ENCODE measurements around the gene DNAH6.
A peak's percentile ranks its signal among the peaks of the same experiment; 100 is the strongest.

DNAH6 gene

DNA sequence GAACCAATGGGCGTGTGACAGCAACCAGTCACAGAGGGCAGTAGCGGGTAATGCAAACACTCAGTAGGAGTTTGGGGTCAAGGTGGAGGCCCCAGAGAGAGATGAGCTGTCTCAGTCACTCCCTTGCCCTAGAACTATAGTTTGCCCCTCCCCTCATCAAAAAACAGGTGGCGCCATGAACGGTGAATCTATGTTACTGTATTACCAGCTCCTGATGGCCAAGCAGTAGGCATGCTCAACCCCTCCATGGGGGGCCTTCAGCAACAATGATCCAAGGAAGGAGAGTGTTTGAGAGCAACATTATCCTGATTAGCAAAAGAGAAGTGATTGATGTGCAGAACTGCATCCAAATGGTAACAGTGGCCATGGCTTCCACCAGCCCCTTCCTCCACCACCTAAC is 334.2 kb downstream of the DNAH6 start:
- Histone ChIP-seq H3K9me3 (ENCODE audit: control extremely low read depth in 1 of 5, control insufficient read depth in 4 of 5, insufficient read depth in 2 of 5, low read depth in 1 of 5, low read length in 4 of 5) (peaks cover 0 to 16% (median 5%) of the 10 kb centered on the region in 5 experiments), H3K27ac (ENCODE audit: insufficient read depth in 1 of 2, low read depth in 1 of 2, low read length in 2 of 2, poor library complexity in 1 of 2, severe bottlenecking in 2 of 2) (no peak overlapping the region), H3K36me3 (ENCODE audit: control insufficient read depth in 4 of 4, insufficient read depth in 4 of 4, low read length in 3 of 4) (no peaks in the 10 kb centered on the region), H3K4me3 (ENCODE audit: control insufficient read depth in 1 of 7, extremely low read depth in 1 of 7, insufficient read depth in 4 of 7, low read depth in 2 of 7, low read length in 6 of 7) (no peak overlapping the region), H3K27me3 (replicated peaks in 2 of 5; ENCODE audit: control insufficient read depth in 4 of 5, insufficient read depth in 5 of 5, low read length in 4 of 5) (peaks cover 0 to 56% (median 23%) of the 10 kb centered on the region in 5 experiments), H3K4me1 (ENCODE audit: control extremely low read depth in 1 of 4, control insufficient read depth in 4 of 4, insufficient read depth in 4 of 4, low read length in 3 of 4) (peaks cover 13 to 22% (median 18%) of the 10 kb centered on the region in 4 experiments)
- 100% methylated on average over 2 of the region's 4 CpGs for WGBS (ENCODE audit: insufficient coverage)
- no peak for DNase-seq
- POLR2A ChIA-PET = no interaction called here
- CTCF ChIA-PET = interaction anchor here (1.0 to 1.7 kb wide), 4 partner anchors 8 to 26 kb away, joined by 3 to 4 read pairs (median 3); no protein-coding TSS in a partner anchor

DNA sequence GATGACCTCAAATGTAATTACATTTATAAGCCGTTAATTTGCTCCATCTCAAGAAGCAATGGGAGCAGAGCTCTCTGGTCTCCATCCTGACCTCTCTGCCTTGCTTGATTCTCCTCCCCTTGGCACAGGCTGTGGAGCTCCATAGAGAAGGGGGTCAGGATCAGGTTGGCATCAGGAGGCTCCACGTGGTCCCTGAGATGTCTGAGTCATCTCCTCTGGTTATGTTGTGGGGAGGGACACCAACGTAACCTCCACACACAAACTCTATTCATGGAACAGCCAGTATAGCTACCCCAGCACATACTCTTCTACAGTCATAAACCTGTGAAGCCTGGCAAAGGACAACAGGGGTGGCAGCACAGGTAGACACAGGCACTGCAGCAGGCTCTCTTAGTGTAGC is 335.6 kb downstream of the DNAH6 start:
- Histone ChIP-seq H3K4me3 (ENCODE audit: control insufficient read depth in 1 of 7, extremely low read depth in 1 of 7, insufficient read depth in 4 of 7, low read depth in 2 of 7, low read length in 6 of 7) (no peak overlapping the region), H3K9me3 (ENCODE audit: control extremely low read depth in 1 of 5, control insufficient read depth in 4 of 5, insufficient read depth in 2 of 5, low read depth in 1 of 5, low read length in 4 of 5) (peaks cover 0 to 16% (median 5%) of the 10 kb centered on the region in 5 experiments), H3K36me3 (ENCODE audit: control insufficient read depth in 4 of 4, insufficient read depth in 4 of 4, low read length in 3 of 4) (no peaks in the 10 kb centered on the region), H3K27me3 (replicated peaks in 2 of 5; ENCODE audit: control insufficient read depth in 4 of 5, insufficient read depth in 5 of 5, low read length in 4 of 5) (peaks cover 0 to 61% (median 23%) of the 10 kb centered on the region in 5 experiments), H3K4me1 (ENCODE audit: control extremely low read depth in 1 of 4, control insufficient read depth in 4 of 4, insufficient read depth in 4 of 4, low read length in 3 of 4) (peaks cover 5 to 9% (median 6%) of the 10 kb centered on the region in 4 experiments), H3K27ac (ENCODE audit: insufficient read depth in 1 of 2, low read depth in 1 of 2, low read length in 2 of 2, poor library complexity in 1 of 2, severe bottlenecking in 2 of 2) (no peak overlapping the region)
- no peak for DNase-seq
- ChIA-PET CTCF (no interaction called here), POLR2A (no interaction called here)
- WGBS (ENCODE audit: insufficient coverage) = no CpG with 5 or more reads among the region's 3 CpGs

DNA sequence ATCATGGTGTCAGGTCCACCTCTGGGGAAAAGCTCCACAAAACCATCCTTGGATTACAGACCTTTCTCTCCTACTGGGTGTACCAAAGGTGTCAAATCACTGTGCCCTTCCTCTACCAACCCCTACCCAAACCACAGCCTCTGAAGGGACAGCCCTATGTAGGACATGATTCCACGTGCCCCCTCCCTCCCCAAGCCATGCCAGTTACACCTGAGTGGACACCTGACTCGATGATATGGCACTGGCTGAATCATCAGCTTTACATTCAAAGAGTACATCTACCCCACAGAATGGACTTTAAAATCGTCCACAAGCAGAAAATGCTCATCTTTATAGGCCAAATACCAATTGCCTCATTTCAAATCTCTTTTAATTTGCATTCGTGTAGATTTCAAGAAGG is 338.6 kb downstream of the DNAH6 start:
- Histone ChIP-seq H3K36me3 (ENCODE audit: control insufficient read depth in 4 of 4, insufficient read depth in 4 of 4, low read length in 3 of 4) (no peaks in the 10 kb centered on the region), H3K9me3 (ENCODE audit: control extremely low read depth in 1 of 5, control insufficient read depth in 4 of 5, insufficient read depth in 2 of 5, low read depth in 1 of 5, low read length in 4 of 5) (peaks cover 0 to 16% (median 5%) of the 10 kb centered on the region in 5 experiments), H3K27ac (ENCODE audit: insufficient read depth in 1 of 2, low read depth in 1 of 2, low read length in 2 of 2, poor library complexity in 1 of 2, severe bottlenecking in 2 of 2) (no peak overlapping the region), H3K4me1 (ENCODE audit: control extremely low read depth in 1 of 4, control insufficient read depth in 4 of 4, insufficient read depth in 4 of 4, low read length in 3 of 4) (peaks cover 0 to 7% (median 2%) of the 10 kb centered on the region in 4 experiments), H3K4me3 (ENCODE audit: control insufficient read depth in 1 of 7, extremely low read depth in 1 of 7, insufficient read depth in 4 of 7, low read depth in 2 of 7, low read length in 6 of 7) (no peak overlapping the region), H3K27me3 (replicated peaks in 2 of 5; ENCODE audit: control insufficient read depth in 4 of 5, insufficient read depth in 5 of 5, low read length in 4 of 5) (peaks cover 0 to 45% (median 14%) of the 10 kb centered on the region in 5 experiments)
- ChIA-PET CTCF (interaction anchor here (1.0 to 1.4 kb wide), 2 partner anchors 10 to 358 kb away, joined by 3 read pairs; no protein-coding TSS in a partner anchor), POLR2A (no interaction called here)
- WGBS (ENCODE audit: insufficient coverage) = 91% methylated on average over 4 of the region's 4 CpGs
- DNase-seq = no peak

DNA sequence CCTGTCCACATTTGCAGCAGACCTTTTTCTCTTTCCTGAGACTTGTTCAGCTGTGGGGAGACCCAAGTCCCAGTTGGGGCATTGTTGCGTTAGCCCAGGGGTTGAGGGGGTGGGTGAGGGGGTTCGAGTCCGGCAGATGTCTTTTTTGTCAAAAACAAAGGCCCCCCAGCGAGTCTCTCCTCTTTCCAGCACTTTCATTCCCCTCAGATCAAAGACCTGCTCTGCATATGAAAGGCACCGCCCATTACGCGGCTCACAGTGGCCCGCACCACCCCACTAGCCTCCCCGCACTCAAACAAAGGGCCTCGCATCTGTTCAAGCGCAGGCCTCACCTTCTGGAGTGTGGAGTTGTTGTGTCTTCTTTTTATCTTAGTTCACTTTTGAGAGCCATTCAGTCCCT is 339.4 kb downstream of the DNAH6 start:
- H3K4me3 ChIP-seq (ENCODE audit: control insufficient read depth in 1 of 7, extremely low read depth in 1 of 7, insufficient read depth in 4 of 7, low read depth in 2 of 7, low read length in 6 of 7) = no peak overlapping the region
- CTCF ChIA-PET = interaction anchor here (0.6 to 1.0 kb wide), 2 partner anchors 9 to 659 kb away, joined by 3 read pairs; no protein-coding TSS in a partner anchor
- H3K4me1 ChIP-seq (ENCODE audit: control extremely low read depth in 1 of 4, control insufficient read depth in 4 of 4, insufficient read depth in 4 of 4, low read length in 3 of 4) = peaks cover 0 to 7% (median 2%) of the 10 kb centered on the region in 4 experiments
- POLR2A ChIA-PET = no interaction called here
- no peak overlapping the region for H3K27ac ChIP-seq (ENCODE audit: insufficient read depth in 1 of 2, low read depth in 1 of 2, low read length in 2 of 2, poor library complexity in 1 of 2, severe bottlenecking in 2 of 2)
- H3K27me3 ChIP-seq (replicated peaks in 2 of 5; ENCODE audit: control insufficient read depth in 4 of 5, insufficient read depth in 5 of 5, low read length in 4 of 5) = peaks cover 0 to 36% (median 11%) of the 10 kb centered on the region in 5 experiments
- 93% methylated on average over 6 of the region's 11 CpGs for WGBS (ENCODE audit: insufficient coverage)
- no peak for DNase-seq
- H3K36me3 ChIP-seq (ENCODE audit: control insufficient read depth in 4 of 4, insufficient read depth in 4 of 4, low read length in 3 of 4) = no peaks in the 10 kb centered on the region
- H3K9me3 ChIP-seq (ENCODE audit: control extremely low read depth in 1 of 5, control insufficient read depth in 4 of 5, insufficient read depth in 2 of 5, low read depth in 1 of 5, low read length in 4 of 5) = peaks cover 0 to 16% (median 5%) of the 10 kb centered on the region in 5 experiments

DNA sequence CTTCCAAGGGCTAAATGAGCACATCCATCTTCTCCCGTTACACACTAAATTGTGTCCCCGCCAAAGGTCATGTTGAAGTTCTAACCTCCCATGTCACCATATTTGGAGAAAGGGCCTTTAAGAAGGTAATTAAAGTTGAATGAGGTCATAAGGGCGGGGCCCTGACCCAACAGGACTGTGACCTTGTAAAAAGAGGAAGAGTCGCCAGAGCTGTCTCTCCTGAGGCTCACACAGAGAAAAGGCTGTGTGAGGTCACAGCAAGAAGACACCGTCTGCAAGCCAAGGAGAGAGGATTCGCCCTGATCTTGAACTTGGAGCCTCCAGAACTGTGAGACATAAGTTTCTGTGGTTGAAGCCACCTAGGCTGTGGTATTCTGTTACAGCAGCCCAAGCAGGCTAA is 340.5 kb downstream of the DNAH6 start:
- CTCF ChIA-PET = interaction anchor here (0.9 to 2.2 kb wide), 2 partner anchors 12 to 364 kb away, joined by 3 to 6 read pairs; no protein-coding TSS in a partner anchor
- Histone ChIP-seq H3K4me1 (ENCODE audit: control extremely low read depth in 1 of 4, control insufficient read depth in 4 of 4, insufficient read depth in 4 of 4, low read length in 3 of 4) (peaks cover 0 to 7% (median 2%) of the 10 kb centered on the region in 4 experiments), H3K4me3 (ENCODE audit: control insufficient read depth in 1 of 7, extremely low read depth in 1 of 7, insufficient read depth in 4 of 7, low read depth in 2 of 7, low read length in 6 of 7) (no peak overlapping the region), H3K36me3 (ENCODE audit: control insufficient read depth in 4 of 4, insufficient read depth in 4 of 4, low read length in 3 of 4) (no peaks in the 10 kb centered on the region), H3K9me3 (ENCODE audit: control extremely low read depth in 1 of 5, control insufficient read depth in 4 of 5, insufficient read depth in 2 of 5, low read depth in 1 of 5, low read length in 4 of 5) (peaks cover 0 to 16% (median 5%) of the 10 kb centered on the region in 5 experiments), H3K27ac (ENCODE audit: insufficient read depth in 1 of 2, low read depth in 1 of 2, low read length in 2 of 2, poor library complexity in 1 of 2, severe bottlenecking in 2 of 2) (no peak overlapping the region), H3K27me3 (replicated peaks in 2 of 5; ENCODE audit: control insufficient read depth in 4 of 5, insufficient read depth in 5 of 5, low read length in 4 of 5) (peaks cover 0 to 29% (median 3%) of the 10 kb centered on the region in 5 experiments)
- WGBS (ENCODE audit: insufficient coverage) = 94% methylated on average over 3 of the region's 6 CpGs
- peak in 2 of 3 donors; percentile 20 to 30 for DNase-seq
- POLR2A ChIA-PET = no interaction called here

DNA sequence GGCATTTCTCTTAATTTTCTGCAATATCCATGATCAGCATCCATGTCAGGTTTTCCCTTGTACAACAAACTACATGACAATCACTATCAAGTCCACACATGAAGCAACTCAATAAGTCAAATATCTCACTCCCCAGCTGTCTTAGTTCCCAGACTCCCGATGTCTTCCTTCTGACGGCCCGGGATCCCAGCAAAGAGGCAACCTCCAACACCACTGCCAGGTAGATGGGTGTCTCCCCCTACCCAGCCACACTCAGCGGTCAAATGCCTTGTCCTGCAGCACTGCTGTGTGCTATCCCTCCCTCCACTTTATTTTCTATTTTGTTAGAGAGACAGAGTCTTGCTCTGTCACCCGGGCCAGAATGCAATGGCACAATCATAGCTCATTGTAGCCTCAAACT is 341.3 kb downstream of the DNAH6 start:
- Histone ChIP-seq H3K27ac (ENCODE audit: insufficient read depth in 1 of 2, low read depth in 1 of 2, low read length in 2 of 2, poor library complexity in 1 of 2, severe bottlenecking in 2 of 2) (no peak overlapping the region), H3K36me3 (ENCODE audit: control insufficient read depth in 4 of 4, insufficient read depth in 4 of 4, low read length in 3 of 4) (no peaks in the 10 kb centered on the region), H3K27me3 (replicated peaks in 2 of 5; ENCODE audit: control insufficient read depth in 4 of 5, insufficient read depth in 5 of 5, low read length in 4 of 5) (peaks cover 0 to 22% (median 2%) of the 10 kb centered on the region in 5 experiments), H3K4me1 (ENCODE audit: control extremely low read depth in 1 of 4, control insufficient read depth in 4 of 4, insufficient read depth in 4 of 4, low read length in 3 of 4) (peaks cover 0 to 7% (median 2%) of the 10 kb centered on the region in 4 experiments), H3K4me3 (ENCODE audit: control insufficient read depth in 1 of 7, extremely low read depth in 1 of 7, insufficient read depth in 4 of 7, low read depth in 2 of 7, low read length in 6 of 7) (no peak overlapping the region), H3K9me3 (ENCODE audit: control extremely low read depth in 1 of 5, control insufficient read depth in 4 of 5, insufficient read depth in 2 of 5, low read depth in 1 of 5, low read length in 4 of 5) (peaks cover 0 to 10% (median 5%) of the 10 kb centered on the region in 5 experiments)
- no peak for DNase-seq
- CTCF ChIA-PET = interaction anchor here (0.9 to 2.2 kb wide), 6 partner anchors 9 to 364 kb away, joined by 3 to 6 read pairs (median 4); partner anchors contain the start of gene TRABD2A
- POLR2A ChIA-PET = no interaction called here
- 97% methylated on average over 4 of the region's 5 CpGs for WGBS (ENCODE audit: insufficient coverage)

DNA sequence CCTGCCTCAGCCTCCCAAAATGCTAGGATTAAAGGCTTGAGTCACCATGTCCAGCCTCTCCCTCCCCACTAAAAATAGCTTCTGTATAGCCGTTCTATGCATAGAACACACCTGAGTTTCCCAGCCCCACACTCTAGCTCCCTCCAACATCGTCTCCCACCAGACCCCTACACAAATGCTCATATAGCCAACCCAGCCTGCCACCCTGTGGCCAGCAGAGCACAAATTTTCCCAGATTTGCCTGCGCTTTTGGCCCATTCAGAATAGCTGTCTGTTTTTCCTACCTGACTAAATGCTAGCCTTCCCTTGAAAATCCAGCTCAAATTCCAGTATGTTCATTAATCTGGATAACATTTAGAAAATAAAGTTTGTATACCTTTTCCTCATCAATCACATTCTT is 341.8 kb downstream of the DNAH6 start:
- H3K4me3 ChIP-seq (ENCODE audit: control insufficient read depth in 1 of 7, extremely low read depth in 1 of 7, insufficient read depth in 4 of 7, low read depth in 2 of 7, low read length in 6 of 7) = no peak overlapping the region
- 94% methylated on average over 3 of the region's 3 CpGs for WGBS (ENCODE audit: insufficient coverage)

More for the DNA sequence above, 341.8 kb downstream of the DNAH6 start:
- H3K36me3 ChIP-seq (ENCODE audit: control insufficient read depth in 4 of 4, insufficient read depth in 4 of 4, low read length in 3 of 4) = no peaks in the 10 kb centered on the region
- ChIA-PET POLR2A (no interaction called here), CTCF (interaction anchor here (0.7 to 2.2 kb wide), 11 partner anchors 8 to 374 kb away, joined by 3 to 6 read pairs (median 3); partner anchors contain the start of genes DNAH6 and TRABD2A)
- H3K4me1 ChIP-seq (ENCODE audit: control extremely low read depth in 1 of 4, control insufficient read depth in 4 of 4, insufficient read depth in 4 of 4, low read length in 3 of 4) = peaks cover 0 to 7% (median 2%) of the 10 kb centered on the region in 4 experiments
- H3K27ac ChIP-seq (ENCODE audit: insufficient read depth in 1 of 2, low read depth in 1 of 2, low read length in 2 of 2, poor library complexity in 1 of 2, severe bottlenecking in 2 of 2) = no peak overlapping the region
- peaks cover 0 to 18% (median 0%) of the 10 kb centered on the region in 5 experiments for H3K27me3 ChIP-seq (replicated peaks in 2 of 5; ENCODE audit: control insufficient read depth in 4 of 5, insufficient read depth in 5 of 5, low read length in 4 of 5)
- H3K9me3 ChIP-seq (ENCODE audit: control extremely low read depth in 1 of 5, control insufficient read depth in 4 of 5, insufficient read depth in 2 of 5, low read depth in 1 of 5, low read length in 4 of 5) = peaks cover 0 to 5% (median under 1%) of the 10 kb centered on the region in 5 experiments
- DNase-seq = peak in 2 of 3 donors; percentile 9 to 15

All from common myeloid progenitor, CD34-positive (primary cell).